MM.1S (cell line): ENCODE measurements around the gene CD7.

Experiments
- DNase-seq: peaks from one replicate; pipeline ENCODE4 v3.0.0-alpha.2; 2015
- H2AFZ ChIP-seq: fragments of 300-600 bp; sonication (generic); 2 replicates; pipeline ENCODE4 v1.6.0; 2016; ENCODE audit warnings: antibody characterized with exemption, low read length
- H3F3A ChIP-seq: fragments of 300-600 bp; sonication (generic); 2 replicates; pipeline ENCODE4 v1.6.1; 2016; ENCODE audit warnings: mild to moderate bottlenecking, antibody characterized with exemption, low read length, moderate library complexity, mixed read lengths; ENCODE audit not compliant: insufficient read depth
- H3K27ac ChIP-seq: fragments of 300-600 bp; sonication (generic); 2 replicates; pipeline ENCODE4 v1.5.1; 2016; ENCODE audit warnings: mild to moderate bottlenecking, low read length
- H3K27me3 ChIP-seq: fragments of 300-600 bp; sonication (generic); replicated peaks from 2 replicates; pipeline ENCODE4 v1.6.0; 2016; ENCODE audit warnings: low read length; ENCODE audit not compliant: insufficient read depth
- H3K36me3 ChIP-seq: fragments of 300-600 bp; sonication (generic); replicated peaks from 2 replicates; pipeline ENCODE4 v1.6.1; 2016; ENCODE audit warnings: mild to moderate bottlenecking, low read length, mixed read lengths; ENCODE audit not compliant: insufficient read depth
- H3K4me1 ChIP-seq: fragments of 300-600 bp; sonication (generic); 2 replicates; pipeline ENCODE4 v1.6.1; 2016; ENCODE audit warnings: low read length, mixed read lengths
- H3K4me2 ChIP-seq: fragments of 300-600 bp; sonication (generic); 2 replicates; pipeline ENCODE4 v1.6.0; 2016; ENCODE audit warnings: low read depth, low read length
- H3K4me3 ChIP-seq: fragments of 300-600 bp; sonication (generic); 2 replicates; pipeline ENCODE4 v1.5.1; 2016; ENCODE audit warnings: low read length, mixed read lengths
- H3K79me2 ChIP-seq: fragments of 300-600 bp; sonication (generic); 2 replicates; pipeline ENCODE4 v1.6.1; 2016; ENCODE audit warnings: mixed run types, low read length, mixed read lengths
- H3K9ac ChIP-seq: fragments of 300-600 bp; sonication (generic); 2 replicates; pipeline ENCODE4 v1.6.1; 2016; ENCODE audit warnings: low read length, mixed read lengths
- H3K9me2 ChIP-seq: fragments of 300-600 bp; sonication (generic); replicated peaks from 2 replicates; pipeline ENCODE4 v1.6.1; 2016; ENCODE audit warnings: mild to moderate bottlenecking, low read length, mixed read lengths; ENCODE audit not compliant: insufficient read depth
- H3K9me3 ChIP-seq: fragments of 300-600 bp; sonication (generic); replicated peaks from 2 replicates; pipeline ENCODE4 v1.6.1; 2016; ENCODE audit warnings: mild to moderate bottlenecking, low read length, mixed read lengths; ENCODE audit not compliant: insufficient read depth
- H4K20me1 ChIP-seq: fragments of 300-600 bp; sonication (generic); 2 replicates; pipeline ENCODE4 v1.6.1; 2016; ENCODE audit warnings: mild to moderate bottlenecking, low read length, moderate library complexity, mixed read lengths; ENCODE audit not compliant: insufficient read depth
- CTCF ChIP-seq: fragments of 300-600 bp; sonication (generic); IDR thresholded peaks from 2 replicates; pipeline ENCODE4 v1.5.1; 2016; ENCODE audit warnings: antibody characterized with exemption, low read length, mixed read lengths
- EZH2 ChIP-seq: fragments of 300-600 bp; sonication (generic); optimal IDR thresholded peaks from 2 replicates; pipeline ENCODE3; 2017; ENCODE audit warnings: low read depth, mild to moderate bottlenecking, antibody characterized with exemption, low read length, mixed read lengths
- EZH2phosphoT487 ChIP-seq: fragments of 300-600 bp; sonication (generic); IDR thresholded peaks from 2 replicates; pipeline ENCODE4 v1.6.1; 2018; ENCODE audit warnings: antibody characterized with exemption, low read length

The CD7 gene

GRCh38 chr17:82274134-82275020 lies 43.0 kb downstream of the CD7 start:
- H3K9me2 ChIP-seq, result no peaks in the 10 kb centered on the region
- H3K4me2 ChIP-seq, result peak overlapping the region; percentile 96
- no peak overlapping the region for H3K27ac ChIP-seq
- H3K4me1 ChIP-seq, result peaks cover 13% of the 10 kb centered on the region
- H4K20me1 ChIP-seq, result peaks cover 20% of the 10 kb centered on the region
- peak overlapping the region; percentile 96 for H2AFZ ChIP-seq
- H3K27me3 ChIP-seq, result no peaks in the 10 kb centered on the region
- H3K4me3 ChIP-seq, result peak overlapping the region; percentile 82
- no peaks in the 10 kb centered on the region for H3F3A ChIP-seq
- H3K79me2 ChIP-seq, result peaks cover 41% of the 10 kb centered on the region
- DNase-seq, result no peak
- TF ChIP-seq CTCF (no peak), EZH2phosphoT487 (no peak), EZH2 (no peak)
- H3K36me3 ChIP-seq, result peaks cover 3% of the 10 kb centered on the region; the same call in 1 of the 2 replicates
- no peaks in the 10 kb centered on the region for H3K9me3 ChIP-seq
- peak overlapping the region; percentile 95; the same call in 1 of the 2 replicates for H3K9ac ChIP-seq

DNA sequence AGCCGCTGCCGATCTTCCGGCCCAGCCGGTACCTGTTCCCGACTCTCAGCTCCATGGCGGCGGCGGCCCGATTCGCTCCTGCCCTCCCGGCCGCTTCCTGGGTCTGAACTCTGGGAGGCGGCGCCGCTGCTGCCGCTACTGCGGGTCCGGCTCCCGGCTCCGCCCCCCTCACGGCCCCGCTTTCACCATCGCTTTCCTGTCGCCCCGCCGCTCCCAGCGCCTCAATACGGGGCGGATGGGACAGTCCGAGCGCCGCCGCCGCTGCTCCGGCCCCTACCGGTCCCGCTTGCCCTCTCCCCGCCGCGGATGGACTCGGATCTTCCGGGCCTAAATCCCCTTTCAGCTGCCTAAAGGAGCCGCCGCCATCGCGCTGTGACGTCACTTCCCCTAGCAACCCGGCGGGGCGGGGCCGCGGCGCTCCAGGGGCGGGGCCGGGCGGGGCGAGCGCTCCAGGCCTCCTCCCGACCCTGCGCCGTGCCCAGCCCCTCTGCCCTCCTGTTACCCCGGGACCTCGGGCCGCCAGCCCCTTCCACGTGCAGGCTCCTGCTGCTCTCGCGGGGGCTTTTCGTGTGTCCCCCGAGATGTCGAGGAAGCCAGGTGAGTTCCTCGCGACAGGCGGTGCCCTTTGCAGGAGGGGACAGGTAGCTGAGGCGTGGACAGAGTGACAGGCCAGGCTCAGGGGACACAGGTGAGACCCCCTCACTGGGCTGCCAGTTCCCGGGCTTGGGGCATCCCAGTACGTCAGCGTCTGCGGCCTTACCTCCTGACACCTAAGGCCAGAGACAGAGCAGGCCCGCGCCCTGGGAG lies 43.9 kb downstream of the CD7 start, which contains the start of gene CSNK1D:
CSNK1D (minus strand) TSS at position 374 of the 807 bp plus-strand sequence; CDS start at position 55, 319 bp downstream.
- H3K79me2 ChIP-seq, result peaks cover 50% of the 10 kb centered on the region
- no peaks in the 10 kb centered on the region for H3K27me3 ChIP-seq
- no peak for TF ChIP-seq EZH2phosphoT487
- TF ChIP-seq CTCF, result no peak
- TF ChIP-seq EZH2, result no peak
- H4K20me1 ChIP-seq, result peaks cover 25% of the 10 kb centered on the region
- peak within 1 kb of the TSS; percentile 74 for H3K27ac ChIP-seq
- H3K9me2 ChIP-seq, result no peaks in the 10 kb centered on the region
- peak within 1 kb of the TSS; percentile 96 for H2AFZ ChIP-seq
- H3K36me3 ChIP-seq, result peaks cover 3% of the 10 kb centered on the region; the same call in 1 of the 2 replicates
- H3K4me1 ChIP-seq, result peaks cover 13% of the 10 kb centered on the region
- H3K9ac ChIP-seq, result peak within 1 kb of the TSS; percentile 95
- H3K4me3 ChIP-seq, result peak within 1 kb of the TSS; percentile 82
- H3K4me2 ChIP-seq, result peak within 1 kb of the TSS; percentile 98
- H3F3A ChIP-seq, result no peaks in the 10 kb centered on the region
- peak; percentile 84 for DNase-seq
- H3K9me3 ChIP-seq, result no peaks in the 10 kb centered on the region

- no peaks in the 10 kb centered on the region for H3K9me3 ChIP-seq
- H3K4me2 ChIP-seq, result peak overlapping the region; percentile 98
- H3K36me3 ChIP-seq, result peaks cover 3% of the 10 kb centered on the region; the same call in 1 of the 2 replicates
- peaks cover 13% of the 10 kb centered on the region for H3K4me1 ChIP-seq
- H3K79me2 ChIP-seq, result peaks cover 58% of the 10 kb centered on the region
- H3K4me3 ChIP-seq, result peak overlapping the region; percentile 82
- H3K9ac ChIP-seq, result peak overlapping the region; percentile 95
- peak overlapping the region; percentile 74; the same call in 1 of the 2 replicates for H3K27ac ChIP-seq
- peak overlapping the region; percentile 92 for H2AFZ ChIP-seq
- no peaks in the 10 kb centered on the region for H3F3A ChIP-seq
- H4K20me1 ChIP-seq, result peaks cover 34% of the 10 kb centered on the region
- H3K9me2 ChIP-seq, result no peaks in the 10 kb centered on the region
- TF ChIP-seq CTCF (no peak), EZH2 (no peak), EZH2phosphoT487 (no peak)
- H3K27me3 ChIP-seq, result no peaks in the 10 kb centered on the region
- peak; percentile 23 for DNase-seq
Observed at GRCh38 chr17:82272495-82273326, 44.7 kb downstream of the CD7 start.
